Measurements from ENCODE around the gene UBL3. TPM values are rescaled to one million over a fixed set of nuclear protein-coding genes. Genes with fewer than 3 reads are reported as not detected.

The UBL3 gene
- total and polyA plus RNA-seq, 10 of the 15 experiments (the other 5 are each of a cell fraction or from before 2014, with no cell fraction given): 5.5 to 13.7 (median 10.6) TPM

GRCh38 chr13:29743201-29743786 lies 107.1 kb downstream of the UBL3 start:
- intact Hi-C loops (cut with micrococcal nuclease; ENCODE audit: unreplicated experiment): no loop called here
- Histone ChIP-seq H2AFZ (ENCODE audit: control insufficient read depth, low read depth, low read length) (no peak overlapping the region), H4K20me1 (ENCODE audit: control insufficient read depth, insufficient read depth) (no peaks in the 10 kb centered on the region), H3K27ac (ENCODE audit: control insufficient read depth, insufficient read depth) (no peak overlapping the region), H3K79me2 (ENCODE audit: control insufficient read depth, insufficient read depth, low read length) (no peaks in the 10 kb centered on the region), H3K27me3 (replicated peaks in 1 of 2; ENCODE audit: control insufficient read depth in 2 of 2, insufficient read depth in 2 of 2, low read length in 1 of 2) (0 out of 4 replicates have a peak, but pooled peaks cover 0 to 3% of the 10 kb centered on the region in 2 experiments), H3K9me3 (replicated peaks; ENCODE audit: control insufficient read depth, insufficient read depth, low read length) (no peaks in the 10 kb centered on the region), H3K36me3 (ENCODE audit: control insufficient read depth in 2 of 2, insufficient read depth in 2 of 2, low read length in 1 of 2) (no peaks in the 10 kb centered on the region), H3K4me1 (ENCODE audit: control insufficient read depth, insufficient read depth, low read length) (no peaks in the 10 kb centered on the region; the same call in 1 of the 2 replicates), H3K4me3 (no peak overlapping the region), H3K4me2 (ENCODE audit: control insufficient read depth, insufficient read depth) (no peak overlapping the region), H3K9ac (ENCODE audit: control insufficient read depth, insufficient read depth, low read length) (no peak overlapping the region)
- DNase-seq (ENCODE audit: low read depth, low spot score) (no peak), ATAC-seq (peak; percentile 57), FAIRE-seq (no peak)
- POLR2A ChIA-PET: no interaction called here
- WGBS (ENCODE audit: insufficient coverage, insufficient replicate concordance, low lambda C conversion rate, missing lambda C conversion rate): 51% methylated on average over 16 of the region's 16 CpGs
- in situ Hi-C loops (cut with MboI): no loop called here
- no TSS peak for BruUV-seq (replicated peaks)
- RAD21 ChIA-PET (ENCODE audit: unreplicated experiment): no interaction called here
- CTCF ChIA-PET: interaction anchor here (0.7 kb wide), 1 partner anchor 14 kb away, joined by 3 read pairs; no protein-coding TSS in a partner anchor
- SMC1A ChIA-PET (ENCODE audit: uncharacterized antibody, unreplicated experiment): interaction anchor here (1.1 to 2.7 kb wide), 4 partner anchors 10 to 27 kb away, joined by 4 to 8 read pairs (median 5); no protein-coding TSS in a partner anchor
- TF ChIP-seq MTA2 (IDR thresholded peaks at IDR 0.05; ENCODE audit: low read depth): peak; percentile 36; the same call in 1 of the 2 replicates
- no peak for TF ChIP-seq JUNB (IDR thresholded peaks at IDR 0.05)
- no peak for TF ChIP-seq CHD4 (IDR thresholded peaks at IDR 0.05)
- no peak for TF ChIP-seq RAD51 (IDR thresholded peaks at IDR 0.05)
- TF ChIP-seq RELB (IDR thresholded peaks at IDR 0.05; ENCODE audit: low read depth): peak; percentile 46; the same call in 1 of the 2 replicates
- TF ChIP-seq KAT2A (conservative IDR thresholded peaks at IDR 0.05; ENCODE audit: control insufficient read depth, low read depth, low read length): no peak
- no peak for TF ChIP-seq ZBED1 (IDR thresholded peaks at IDR 0.05; ENCODE audit: borderline replicate concordance)
- no peak for TF ChIP-seq E2F8 (IDR thresholded peaks at IDR 0.05; ENCODE audit: low read depth, partially characterized antibody)
- no peak for TF ChIP-seq HDGF (IDR thresholded peaks at IDR 0.05)
- no peak for TF ChIP-seq SPI1 (IDR thresholded peaks at IDR 0.05; ENCODE audit: borderline replicate concordance, insufficient read depth, low read depth, low read length)
- TF ChIP-seq KDM1A (IDR thresholded peaks at IDR 0.05; ENCODE audit: borderline replicate concordance): no peak
- TF ChIP-seq PAX5 (IDR thresholded peaks at IDR 0.05; ENCODE audit: borderline replicate concordance, low read depth, low read length): no peak
- TF ChIP-seq IKZF1 (conservative IDR thresholded peaks at IDR 0.05): peak; percentile 13; the same call in 1 of the 2 replicates
- 0 out of 4 replicates have a peak, but pooled peaks of 1 of the 2 experiments have one; percentile 15 for TF ChIP-seq BHLHE40 (IDR thresholded peaks at IDR 0.05; ENCODE audit: borderline replicate concordance in 1 of 2, low read depth in 2 of 2, low read length in 1 of 2)
- no peak for TF ChIP-seq ZNF622 (IDR thresholded peaks at IDR 0.05)
- no peak for TF ChIP-seq MYC (IDR thresholded peaks at IDR 0.05; ENCODE audit: insufficient read depth, insufficient read length, insufficient replicate concordance, low read length, severe bottlenecking)
- TF ChIP-seq LARP7 (IDR thresholded peaks at IDR 0.05): no peak
- no peak for TF ChIP-seq CREM (IDR thresholded peaks at IDR 0.05; ENCODE audit: low read depth)
- TF ChIP-seq YY1 (IDR thresholded peaks at IDR 0.05; ENCODE audit: low read depth, low read length): no peak
- TF ChIP-seq SUPT20H (IDR thresholded peaks at IDR 0.05; ENCODE audit: borderline replicate concordance, control insufficient read depth, low read depth, low read length): no peak
- TF ChIP-seq YBX1 (IDR thresholded peaks at IDR 0.05): no peak
- TF ChIP-seq EGR1 (IDR thresholded peaks at IDR 0.05; ENCODE audit: borderline replicate concordance in 1 of 2, low read depth in 2 of 2, low read length in 2 of 2): no peak
